Fibroblast of skin of left quadriceps (primary cell): ENCODE measurements around the gene TRIM72.
"Not testable (repeated sequence)": the region's sequence is repeated elsewhere in the genome, so short reads cannot be mapped to it uniquely, and the experiment has no call there.

Experiments
- DNase-seq, 2 experiments: peaks; one replicate each; pipeline ENCODE4 v3.0.0-alpha.2; 2013; ENCODE audit warnings: low read depth in 2 of 2

The TRIM72 gene

GRCh38 chr16:31190818-31191444 is 23.0 kb upstream of the TRIM72 start:
- no peak for DNase-seq

GRCh38 chr16:31191697-31192428 is 22.1 kb upstream of the TRIM72 start:
- no peak for DNase-seq

- DNase-seq, result no peak
Measured at GRCh38 chr16:31192856-31193642, 20.9 kb upstream of the TRIM72 start.

- no peak for DNase-seq
Measured at GRCh38 chr16:31193874-31194273, 20.0 kb upstream of the TRIM72 start.

- DNase-seq, result no peak
Measured at GRCh38 chr16:31194898-31195297, 19.0 kb upstream of the TRIM72 start.

GRCh38 chr16:31195861-31196260 is 18.1 kb upstream of the TRIM72 start:
- DNase-seq, result not testable (repeated sequence)

GRCh38 chr16:31196324-31197088 is 17.4 kb upstream of the TRIM72 start:
- no peak for DNase-seq

GRCh38 chr16:31198207-31198882 is 15.6 kb upstream of the TRIM72 start:
- DNase-seq, result no peak

GRCh38 chr16:31199430-31200041 is 14.4 kb upstream of the TRIM72 start:
- DNase-seq, result no peak

- not testable (repeated sequence) for DNase-seq
Measured at GRCh38 chr16:31200111-31200510, 13.8 kb upstream of the TRIM72 start.

- no peak for DNase-seq
Measured at GRCh38 chr16:31200821-31201568, 12.9 kb upstream of the TRIM72 start.

- no peak for DNase-seq
Measured at GRCh38 chr16:31201582-31202413, 12.1 kb upstream of the TRIM72 start.

- DNase-seq, result no peak
Measured at GRCh38 chr16:31202414-31203375, 11.2 kb upstream of the TRIM72 start, which contains the start of gene PYCARD. Gene PYCARD, minus strand, starts transcription at chr16:31202760. Its CDS starts 70 bp downstream, at chr16:31202690.

- DNase-seq, result no peak
Measured at GRCh38 chr16:31204871-31205666, 8.8 kb upstream of the TRIM72 start.

- no peak for DNase-seq
Measured at GRCh38 chr16:31206776-31207175, 7.1 kb upstream of the TRIM72 start.

- no peak for DNase-seq
Measured at GRCh38 chr16:31213342-31213741, 577 bp upstream of the TRIM72 start.

- no peak for DNase-seq
Measured at GRCh38 chr16:31214708-31215286, 878 bp downstream of the TRIM72 start.
